GM23338 (cell line): ENCODE results near the gene XXYLT1. TPM values are rescaled to one million over a fixed set of nuclear protein-coding genes. Genes with fewer than 3 reads are reported as not detected.

Experiments
- ATAC-seq: fragments of 200-7000 bp; cut with Tn5 transposase; 3 replicates; pipeline ENCODE4 v1.9.1; 2020
- DNase-seq: peaks from one replicate; pipeline ENCODE4 v3.0.0-alpha.2; 2015; ENCODE audit warnings: low spot score
- H2AFZ ChIP-seq: fragments of 200-600 bp; sonication (generic); 2 replicates; pipeline ENCODE4 v1.8.0; 2016; ENCODE audit warnings: antibody characterized with exemption, mild to moderate bottlenecking, moderate library complexity
- H3F3A ChIP-seq: fragments of 200-600 bp; sonication (generic); replicated peaks from 2 replicates; pipeline ENCODE4 v1.8.0; 2017; ENCODE audit warnings: antibody characterized with exemption, mixed run types, low read depth
- H3K27ac ChIP-seq: fragments of 200-600 bp; sonication (generic); 2 replicates; pipeline ENCODE4 v1.6.1; 2016; ENCODE audit warnings: low read depth
- H3K27me3 ChIP-seq: fragments of 200-600 bp; sonication (generic); 2 replicates; pipeline ENCODE4 v1.8.0; 2016; ENCODE audit warnings: mild to moderate bottlenecking, mixed run types, moderate library complexity; ENCODE audit not compliant: insufficient read depth
- H3K36me3 ChIP-seq: fragments of 200-600 bp; sonication (generic); 2 replicates; pipeline ENCODE4 v1.8.0; 2016; ENCODE audit warnings: mild to moderate bottlenecking; ENCODE audit not compliant: insufficient read depth
- H3K4me1 ChIP-seq: fragments of 200-600 bp; sonication (generic); 2 replicates; pipeline ENCODE4 v1.8.0; 2016; ENCODE audit warnings: mild to moderate bottlenecking, moderate library complexity; ENCODE audit not compliant: insufficient read depth
- H3K4me2 ChIP-seq: fragments of 200-600 bp; sonication (generic); 2 replicates; pipeline ENCODE4 v1.7.1; 2017; ENCODE audit warnings: mixed run types
- H3K4me3 ChIP-seq: fragments of 200-600 bp; sonication (generic); 2 replicates; pipeline ENCODE4 v1.6.1; 2016; ENCODE audit warnings: mixed run types
- H3K79me2 ChIP-seq: fragments of 200-600 bp; sonication (generic); replicated peaks from 2 replicates; pipeline ENCODE4 v1.8.0; 2017; ENCODE audit warnings: mild to moderate bottlenecking; ENCODE audit not compliant: insufficient read depth
- H3K9me2 ChIP-seq: fragments of 200-600 bp; sonication (generic); 2 replicates; pipeline ENCODE4 v1.8.0; 2017; ENCODE audit not compliant: insufficient read depth
- H4K20me1 ChIP-seq: fragments of 200-600 bp; sonication (generic); replicated peaks from 2 replicates; pipeline ENCODE4 v1.8.0; 2017; ENCODE audit warnings: mild to moderate bottlenecking; ENCODE audit not compliant: insufficient read depth
- H3K27ac Mint-ChIP-seq: 2 replicates; pipeline ENCODE4 v1.8.0; 2020; ENCODE audit warnings: inconsistent platforms, mild to moderate bottlenecking, moderate library complexity, mixed read lengths
- H3K27me3 Mint-ChIP-seq: 3 replicates; pipeline ENCODE4 v1.8.0; 2022; ENCODE audit warnings: low read depth, mild to moderate bottlenecking, moderate library complexity, mixed read lengths, inconsistent platforms; ENCODE audit not compliant: insufficient read depth, poor library complexity
- H3K36me3 Mint-ChIP-seq: 3 replicates; pipeline ENCODE4 v1.8.0; 2021; ENCODE audit warnings: low read depth, mild to moderate bottlenecking, inconsistent platforms, moderate library complexity, mixed read lengths
- H3K4me1 Mint-ChIP-seq: 3 replicates; pipeline ENCODE4 v1.8.0; 2020; ENCODE audit warnings: mild to moderate bottlenecking, inconsistent platforms, mixed read lengths
- H3K4me3 Mint-ChIP-seq: 3 replicates; pipeline ENCODE4 v1.8.0; 2021; ENCODE audit warnings: moderate library complexity, mild to moderate bottlenecking, inconsistent platforms, mixed read lengths
- H3K9me3 Mint-ChIP-seq: 3 replicates; pipeline ENCODE4 v1.8.0; 2020; ENCODE audit warnings: moderate library complexity, mild to moderate bottlenecking, inconsistent platforms, mixed read lengths
- JUNB ChIP-seq: IDR thresholded peaks from one replicate; pipeline ENCODE4 v1.6.1; 2016; ENCODE audit warnings: antibody characterized with exemption; ENCODE audit not compliant: unreplicated experiment
- POLR2AphosphoS5 ChIP-seq: IDR thresholded peaks from 2 replicates; pipeline ENCODE4 v1.6.1; 2016; ENCODE audit warnings: antibody characterized with exemption, low read depth
- STAT1 ChIP-seq: IDR thresholded peaks from one replicate; pipeline ENCODE4 v1.6.1; 2016; ENCODE audit warnings: antibody characterized with exemption; ENCODE audit not compliant: unreplicated experiment
- ZNF114 ChIP-seq: fragments of 250-450 bp; sonication (Bioruptor Pico); IDR thresholded peaks from 2 replicates; pipeline ENCODE4 v1.5.0; 2020; ENCODE audit warnings: mild to moderate bottlenecking, moderate library complexity
- ZNF462 ChIP-seq: fragments of 250-450 bp; sonication (Bioruptor Pico); IDR thresholded peaks from 2 replicates; pipeline ENCODE4 v1.5.0; 2020; ENCODE audit warnings: mild to moderate bottlenecking, moderate library complexity
- long read RNA-seq: library from polyadenylated mRNA; unstranded; transcript quantifications from one replicate; pipeline ENCODE4 v2.0.0, GENCODE V29; 2020; ENCODE audit not compliant: unreplicated experiment
- polyA plus RNA-seq: library from polyadenylated mRNA; unstranded; fragments of >200 nt; fragmentation: Nextera tagmentation; extraction: Ambion mirVana; gene quantifications from 2 replicates; pipeline ENCODE4 v1.2.1, GENCODE V29; 2016
- total RNA-seq: library from RNA; depleted of rRNA; stranded (reverse); fragments of >200 nt; shearing (Covaris generic); gene quantifications from 2 replicates; pipeline ENCODE4 v1.2.3, GENCODE V29; 2014; rRNA removed
- TF ChIP-seq, protein P1 (sequence below), 2 experiments: fragments of 200-600 bp in 1 of 2; sonication (generic) in 1 of 2; conservative IDR thresholded peaks; 2 replicates each; pipeline versions ENCODE4 v1.5.1 to v1.6.1; 2016 to 2017; ENCODE audit warnings: antibody characterized with exemption in 2 of 2, low read depth in 2 of 2, mild to moderate bottlenecking in 2 of 2, moderate library complexity in 1 of 2

The XXYLT1 gene
- total RNA-seq: 28.9 and 34.8 TPM in 2 replicates
- polyA plus RNA-seq: 13.5 and 14.7 TPM in 2 replicates
- long read RNA-seq, transcript XXYLT1-201 (4 exons, 2,727 nt): major isoform, 13 of 17 reads
- long read RNA-seq, partial matches to known transcripts: 1 of 17 reads
- long read RNA-seq, other reads (novel, unspliced or antisense): 3 of 17 reads

DNA sequence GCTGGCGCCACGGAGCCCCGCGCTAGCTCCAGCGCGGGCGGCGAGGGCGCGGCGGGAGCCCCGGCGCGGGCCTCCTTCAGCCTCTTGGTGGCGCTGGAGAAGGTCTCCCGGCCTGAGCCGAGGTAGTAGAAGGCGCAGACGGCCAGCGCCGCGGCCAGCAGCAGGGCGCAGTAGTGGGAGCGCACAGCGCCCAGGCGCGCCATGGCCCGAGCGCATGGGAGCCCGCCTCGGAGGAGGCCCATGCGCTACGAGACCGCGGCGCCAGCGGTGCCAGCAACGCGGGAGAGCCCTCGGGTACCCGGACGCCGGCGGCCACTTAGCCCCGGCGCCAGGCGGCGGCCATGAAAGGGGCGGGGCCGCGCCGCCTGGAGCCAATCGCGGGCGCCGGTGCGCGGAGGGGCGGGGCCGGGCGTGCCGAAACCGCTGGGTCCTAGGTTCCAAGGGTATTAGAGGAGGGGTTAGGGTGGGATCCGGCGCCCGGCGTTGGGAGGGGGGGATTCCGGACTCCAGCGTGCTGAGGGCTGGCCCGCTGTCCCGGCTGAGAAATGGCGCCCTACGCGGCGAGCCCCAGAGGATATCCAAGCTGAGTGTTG lies at the start of gene XXYLT1:
Gene XXYLT1, minus strand, starts transcription at position 343 of the 593 bp plus-strand sequence. Its CDS starts 101 bp downstream, at position 242.
- ATAC-seq (peak; percentile 86), DNase-seq (peak; percentile 93)
- Histone ChIP-seq H3K4me3 (peak within 1 kb of the TSS; percentile 83), H3K27me3 (no peaks in the 10 kb centered on the region), H3K4me1 (peaks cover 11% of the 10 kb centered on the region; the same call in 1 of the 2 replicates), H3K9me2 (no peaks in the 10 kb centered on the region), H3K4me2 (peak within 1 kb of the TSS; percentile 98), H3F3A (no peaks in the 10 kb centered on the region), H3K36me3 (no peaks in the 10 kb centered on the region), H3K79me2 (peaks cover 42% of the 10 kb centered on the region), H3K27ac (peak within 1 kb of the TSS; percentile 86), H2AFZ (peak within 1 kb of the TSS; percentile 95), H4K20me1 (peaks cover 37% of the 10 kb centered on the region)
- peaks cover 22% of the 10 kb centered on the region for H3K36me3 Mint-ChIP-seq
- H3K9me3 Mint-ChIP-seq: no peaks in the 10 kb centered on the region
- TF ChIP-seq ZNF114 (CRISPR knock-in tag) (no peak), POLR2AphosphoS5 (peak; percentile 39)
- TF ChIP-seq, protein P1, sequence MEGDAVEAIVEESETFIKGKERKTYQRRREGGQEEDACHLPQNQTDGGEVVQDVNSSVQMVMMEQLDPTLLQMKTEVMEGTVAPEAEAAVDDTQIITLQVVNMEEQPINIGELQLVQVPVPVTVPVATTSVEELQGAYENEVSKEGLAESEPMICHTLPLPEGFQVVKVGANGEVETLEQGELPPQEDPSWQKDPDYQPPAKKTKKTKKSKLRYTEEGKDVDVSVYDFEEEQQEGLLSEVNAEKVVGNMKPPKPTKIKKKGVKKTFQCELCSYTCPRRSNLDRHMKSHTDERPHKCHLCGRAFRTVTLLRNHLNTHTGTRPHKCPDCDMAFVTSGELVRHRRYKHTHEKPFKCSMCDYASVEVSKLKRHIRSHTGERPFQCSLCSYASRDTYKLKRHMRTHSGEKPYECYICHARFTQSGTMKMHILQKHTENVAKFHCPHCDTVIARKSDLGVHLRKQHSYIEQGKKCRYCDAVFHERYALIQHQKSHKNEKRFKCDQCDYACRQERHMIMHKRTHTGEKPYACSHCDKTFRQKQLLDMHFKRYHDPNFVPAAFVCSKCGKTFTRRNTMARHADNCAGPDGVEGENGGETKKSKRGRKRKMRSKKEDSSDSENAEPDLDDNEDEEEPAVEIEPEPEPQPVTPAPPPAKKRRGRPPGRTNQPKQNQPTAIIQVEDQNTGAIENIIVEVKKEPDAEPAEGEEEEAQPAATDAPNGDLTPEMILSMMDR (conservative IDR thresholded peaks at IDR 0.05; ENCODE audit: low read depth in 2 of 2): peak; percentile 43 to 53
- H3K4me1 Mint-ChIP-seq: peaks cover 22% of the 10 kb centered on the region
- H3K4me3 Mint-ChIP-seq: peak within 1 kb of the TSS; percentile 90
- H3K27ac Mint-ChIP-seq: peak within 1 kb of the TSS; percentile 89
- H3K27me3 Mint-ChIP-seq: peaks cover 7% of the 10 kb centered on the region

- H3K36me3 Mint-ChIP-seq: peaks cover 44% of the 10 kb centered on the region
- no peak overlapping the region for H3K4me3 Mint-ChIP-seq
- H3K4me3 ChIP-seq: no peak overlapping the region
- no peaks in the 10 kb centered on the region for H3F3A ChIP-seq
- H2AFZ ChIP-seq: no peak overlapping the region
- no peaks in the 10 kb centered on the region for H3K4me1 Mint-ChIP-seq
- no peak for ATAC-seq
- no peaks in the 10 kb centered on the region for H3K4me1 ChIP-seq
- H3K27ac ChIP-seq: no peak overlapping the region
- no peaks in the 10 kb centered on the region; the same call in 1 of the 2 replicates for H4K20me1 ChIP-seq
- peak; percentile 5 for DNase-seq
- no peaks in the 10 kb centered on the region for H3K9me2 ChIP-seq
- no peak overlapping the region for H3K27ac Mint-ChIP-seq
- peaks cover 22% of the 10 kb centered on the region for H3K36me3 ChIP-seq
- no peaks in the 10 kb centered on the region for H3K79me2 ChIP-seq
- no peak overlapping the region for H3K4me2 ChIP-seq
- peaks cover 29% of the 10 kb centered on the region for H3K9me3 Mint-ChIP-seq
- H3K27me3 ChIP-seq: no peaks in the 10 kb centered on the region
- no peak for TF ChIP-seq JUNB
- no peaks in the 10 kb centered on the region for H3K27me3 Mint-ChIP-seq
Measured at GRCh38 chr3:195319060-195319459, 48.1 kb upstream of the XXYLT1 start.

GRCh38 chr3:195312714-195313113 lies 41.8 kb upstream of the XXYLT1 start:
- no peak for TF ChIP-seq ZNF462 (CRISPR knock-in tag)
- TF ChIP-seq STAT1: no peak
- Histone ChIP-seq H3K4me3 (no peak overlapping the region), H3K27ac (no peak overlapping the region), H3K4me2 (no peak overlapping the region), H3K36me3 (no peaks in the 10 kb centered on the region), H2AFZ (no peak overlapping the region), H3K79me2 (no peaks in the 10 kb centered on the region), H3K27me3 (no peaks in the 10 kb centered on the region), H3F3A (no peaks in the 10 kb centered on the region), H4K20me1 (no peaks in the 10 kb centered on the region; the same call in 1 of the 2 replicates), H3K9me2 (no peaks in the 10 kb centered on the region), H3K4me1 (no peaks in the 10 kb centered on the region)
- H3K27ac Mint-ChIP-seq: no peak overlapping the region
- H3K4me1 Mint-ChIP-seq: no peaks in the 10 kb centered on the region
- H3K27me3 Mint-ChIP-seq: no peaks in the 10 kb centered on the region
- H3K36me3 Mint-ChIP-seq: peaks cover 2% of the 10 kb centered on the region
- no peak for DNase-seq
- H3K4me3 Mint-ChIP-seq: no peak overlapping the region
- ATAC-seq: no peak
- H3K9me3 Mint-ChIP-seq: no peaks in the 10 kb centered on the region; the same call in 2 of the 3 replicates
